B cell (primary cell): ENCODE results near the gene STX18. TPM values are rescaled to one million over a fixed set of nuclear protein-coding genes. Genes with fewer than 3 reads are reported as not detected.

Source experiments
- ATAC-seq: fragments of 200-7000 bp; cut with Tn5 transposase; one replicate; pipeline ENCODE4 v1.10.0; 2021; ENCODE audit warnings: low read depth, mild to moderate bottlenecking, moderate number of reproducible peaks, moderate library complexity
- CTCF ChIA-PET: fragments of 350-600 bp; sonication (Branson Sonifier 250); formaldehyde crosslinking; loops from one replicate; lab custom pipeline; 2021; ENCODE audit warnings: antibody characterized with exemption, inconsistent platforms; lab: Charles Lee
- POLR2A ChIA-PET: fragments of 350-600 bp; sonication (Branson Sonifier 250); formaldehyde crosslinking; loops from one replicate; lab custom pipeline; 2021; ENCODE audit warnings: antibody characterized with exemption; lab: Charles Lee
- DNase-seq: peaks from one replicate; pipeline ENCODE4 v3.0.0; 2013
- H2AFZ ChIP-seq: 2 replicates; pipeline ENCODE4 v1.6.1; 2012; ENCODE audit warnings: mild to moderate bottlenecking, low read depth, low read length; ENCODE audit not compliant: insufficient read depth, poor library complexity, severe bottlenecking
- H3K27ac ChIP-seq, 2 donors: 1 replicate in 1 of 2; 2 replicates in 1 of 2; pipeline ENCODE4 v1.5.1; 2012 to 2013; ENCODE audit warnings: low read length in 2 of 2, mild to moderate bottlenecking in 2 of 2, moderate library complexity in 1 of 2
- H3K27me3 ChIP-seq, 4 experiments: fragments of 200-600 bp in 1 of 4; sonication (generic) in 1 of 4; replicated peaks in 1 of 4; 1 replicate in 2 of 4; 2 replicates in 2 of 4; pipeline versions ENCODE4 v1.6.1 to v1.7.0; 2013 to 2016; ENCODE audit warnings: low read length in 3 of 4, mild to moderate bottlenecking in 2 of 4, mixed read lengths in 1 of 4, moderate library complexity in 1 of 4; ENCODE audit not compliant: insufficient read depth in 4 of 4, control insufficient read depth in 3 of 4; ENCODE audit errors: control extremely low read depth in 1 of 4
- H3K36me3 ChIP-seq, 2 experiments: replicated peaks in 1 of 2; 1 replicate in 1 of 2; 2 replicates in 1 of 2; pipeline versions ENCODE4 v1.6.1 to v1.7.1; 2013; ENCODE audit warnings: low read length in 1 of 2; ENCODE audit not compliant: insufficient read depth in 2 of 2, control insufficient read depth in 1 of 2; ENCODE audit errors: control extremely low read depth in 1 of 2, extremely low read depth in 1 of 2
- H3K4me1 ChIP-seq, 2 donors: fragments of 200-600 bp in 1 of 2; sonication (generic) in 1 of 2; 1 replicate in 1 of 2; 2 replicates in 1 of 2; pipeline versions ENCODE4 v1.5.1 to v1.6.1; 2013 to 2017; ENCODE audit warnings: low read length in 2 of 2; ENCODE audit not compliant: control insufficient read depth in 2 of 2, insufficient read depth in 2 of 2
- H3K4me2 ChIP-seq: replicated peaks from 2 replicates; pipeline ENCODE3; 2012; ENCODE audit warnings: mild to moderate bottlenecking, low read depth, low read length; ENCODE audit not compliant: poor library complexity, severe bottlenecking
- H3K4me3 ChIP-seq, 5 experiments: fragments of 200-600 bp in 1 of 5; sonication (generic) in 1 of 5; 1 replicate in 3 of 5; 2 replicates in 2 of 5; pipeline versions ENCODE4 v1.5.1 to v1.7.0; 2011 to 2016; ENCODE audit warnings: low read length in 4 of 5, mild to moderate bottlenecking in 4 of 5, low read depth in 2 of 5, control low read depth in 1 of 5, moderate library complexity in 1 of 5; ENCODE audit not compliant: insufficient read depth in 1 of 5; ENCODE audit errors: control extremely low read depth in 1 of 5, extremely low read depth in 1 of 5
- H3K79me2 ChIP-seq: fragments of 200-600 bp; sonication (generic); one replicate; pipeline ENCODE4 v1.6.0; 2016; ENCODE audit warnings: low read length; ENCODE audit not compliant: control insufficient read depth, insufficient read depth
- H3K9ac ChIP-seq: fragments of 200-600 bp; sonication (generic); 2 replicates; pipeline ENCODE4 v1.6.1; 2017; ENCODE audit warnings: mild to moderate bottlenecking, low read length, moderate library complexity
- H3K9me3 ChIP-seq, 3 donors: one replicate each; pipeline versions ENCODE4 v1.6.1 to v1.7.1; 2013; ENCODE audit warnings: low read length in 2 of 3; ENCODE audit not compliant: control insufficient read depth in 2 of 3, insufficient read depth in 1 of 3; ENCODE audit errors: control extremely low read depth in 1 of 3
- H4K20me1 ChIP-seq: 2 replicates; pipeline ENCODE4 v1.6.0; 2012; ENCODE audit warnings: mild to moderate bottlenecking, low read length; ENCODE audit not compliant: insufficient read depth, control insufficient read depth, poor library complexity, severe bottlenecking
- H3K27ac Mint-ChIP-seq: one replicate; pipeline ENCODE4 v1.8.0; 2021; ENCODE audit warnings: mixed read lengths
- H3K27me3 Mint-ChIP-seq: one replicate; pipeline ENCODE4 v1.8.0; 2021; ENCODE audit warnings: mixed read lengths
- H3K4me1 Mint-ChIP-seq: one replicate; pipeline ENCODE4 v1.8.0; 2021; ENCODE audit warnings: mixed read lengths
- H3K4me3 Mint-ChIP-seq: one replicate; pipeline ENCODE4 v1.8.0; 2021; ENCODE audit warnings: mixed read lengths
- H3K9me3 Mint-ChIP-seq: one replicate; pipeline ENCODE4 v1.8.0; 2022; ENCODE audit warnings: mixed read lengths; ENCODE audit not compliant: insufficient read depth
- CTCF ChIP-seq: fragments of 200-600 bp; IDR thresholded peaks from one replicate; pipeline ENCODE4 v1.8.0; 2022; ENCODE audit warnings: antibody characterized with exemption, mild to moderate bottlenecking
- EZH2 ChIP-seq: IDR thresholded peaks from 2 replicates; pipeline ENCODE4 v1.6.1; 2012; ENCODE audit warnings: borderline replicate concordance, low read depth, mild to moderate bottlenecking, moderate library complexity, low read length; ENCODE audit not compliant: insufficient read depth, poor library complexity, severe bottlenecking
- WGBS: methylation state at CpG from one replicate; pipeline ENCODE4 v1.1.5; 2013; ENCODE audit warnings: missing lambda C conversion rate; ENCODE audit not compliant: insufficient coverage; 5-methylcytosine and 5-hydroxymethylcytosine counted together
- intact Hi-C: fragments of 100-400 bp; cut with micrococcal nuclease; formaldehyde crosslinking; loops from one replicate; pipeline ENCODE4 v1.10.0; 2022
- polyA plus RNA-seq: library from polyadenylated mRNA; depleted of rRNA; stranded (reverse); fragments of >200 nt; gene quantifications from 2 replicates; pipeline ENCODE4 v1.2.3, GENCODE V29; 2012
- total RNA-seq, 2 donors: library from RNA; stranded (reverse); fragments of 120-200 nt in 1 of 2; gene quantifications; 1 replicate in 1 of 2; 2 replicates in 1 of 2; pipeline versions ENCODE4 v1.2.3 to v1.2.4, GENCODE V29; 2013 to 2022

The STX18 gene
- total and polyA plus RNA-seq, 2 donors (not counting 1 experiment from before 2014, with no cell fraction given): 20.3 to 33.6 TPM

- peaks cover 5 to 52% of the 10 kb centered on the region in 2 experiments for H3K36me3 ChIP-seq
- H3K9ac ChIP-seq: no peak overlapping the region
- H3K27ac ChIP-seq: no peak overlapping the region
- no peaks in the 10 kb centered on the region for H3K79me2 ChIP-seq
- ChIA-PET CTCF (no interaction called here), POLR2A (no interaction called here)
- no peak overlapping the region for H3K4me3 Mint-ChIP-seq
- no peak overlapping the region for H3K4me2 ChIP-seq
- no peaks in the 10 kb centered on the region for H3K27me3 Mint-ChIP-seq
- intact Hi-C loops: no loop called here
- no peaks in the 10 kb centered on the region for H4K20me1 ChIP-seq
- H3K27me3 ChIP-seq: no peaks in the 10 kb centered on the region
- no peak for TF ChIP-seq CTCF
- TF ChIP-seq EZH2: no peak
- H3K4me1 ChIP-seq: peaks cover 0 to 4% of the 10 kb centered on the region in 2 donors
- no peak overlapping the region for H3K27ac Mint-ChIP-seq
- peaks cover 16% of the 10 kb centered on the region for H3K4me1 Mint-ChIP-seq
- peaks cover 0 to 2% (median 0%) of the 10 kb centered on the region in 3 donors for H3K9me3 ChIP-seq
- H3K9me3 Mint-ChIP-seq: no peaks in the 10 kb centered on the region
- no peak overlapping the region for H3K4me3 ChIP-seq
- DNase-seq (no peak), ATAC-seq (no peak)
- no peak overlapping the region for H2AFZ ChIP-seq
- WGBS: 70% methylated on average over 5 of the region's 5 CpGs
These were observed 86.5 kb downstream of the STX18 start for GRCh38 chr4:4455210-4455865.

GRCh38 chr4:4446434-4446833 is 95.4 kb downstream of the STX18 start:
- H3K79me2 ChIP-seq: no peaks in the 10 kb centered on the region
- no peak for ATAC-seq
- no peak for TF ChIP-seq EZH2
- TF ChIP-seq CTCF: no peak
- no peaks in the 10 kb centered on the region for H3K4me1 ChIP-seq
- H2AFZ ChIP-seq: no peak overlapping the region
- ChIA-PET POLR2A (no interaction called here), CTCF (no interaction called here)
- no peaks in the 10 kb centered on the region for H3K9me3 ChIP-seq
- no peak overlapping the region for H3K27ac ChIP-seq
- H3K27me3 Mint-ChIP-seq: no peaks in the 10 kb centered on the region
- no peaks in the 10 kb centered on the region for H4K20me1 ChIP-seq
- H3K4me1 Mint-ChIP-seq: peaks cover 2% of the 10 kb centered on the region
- H3K9ac ChIP-seq: no peak overlapping the region
- H3K36me3 ChIP-seq: peaks cover 0 to 4% of the 10 kb centered on the region in 2 experiments
- H3K4me3 Mint-ChIP-seq: no peak overlapping the region
- H3K4me3 ChIP-seq: no peak overlapping the region
- intact Hi-C loops: no loop called here
- no peak for DNase-seq
- no peak overlapping the region for H3K4me2 ChIP-seq
- no peak overlapping the region for H3K27ac Mint-ChIP-seq
- no peaks in the 10 kb centered on the region for H3K9me3 Mint-ChIP-seq
- H3K27me3 ChIP-seq: no peaks in the 10 kb centered on the region
